ENCODE measurements around the gene ADGRD1.

ADGRD1 gene

DNA sequence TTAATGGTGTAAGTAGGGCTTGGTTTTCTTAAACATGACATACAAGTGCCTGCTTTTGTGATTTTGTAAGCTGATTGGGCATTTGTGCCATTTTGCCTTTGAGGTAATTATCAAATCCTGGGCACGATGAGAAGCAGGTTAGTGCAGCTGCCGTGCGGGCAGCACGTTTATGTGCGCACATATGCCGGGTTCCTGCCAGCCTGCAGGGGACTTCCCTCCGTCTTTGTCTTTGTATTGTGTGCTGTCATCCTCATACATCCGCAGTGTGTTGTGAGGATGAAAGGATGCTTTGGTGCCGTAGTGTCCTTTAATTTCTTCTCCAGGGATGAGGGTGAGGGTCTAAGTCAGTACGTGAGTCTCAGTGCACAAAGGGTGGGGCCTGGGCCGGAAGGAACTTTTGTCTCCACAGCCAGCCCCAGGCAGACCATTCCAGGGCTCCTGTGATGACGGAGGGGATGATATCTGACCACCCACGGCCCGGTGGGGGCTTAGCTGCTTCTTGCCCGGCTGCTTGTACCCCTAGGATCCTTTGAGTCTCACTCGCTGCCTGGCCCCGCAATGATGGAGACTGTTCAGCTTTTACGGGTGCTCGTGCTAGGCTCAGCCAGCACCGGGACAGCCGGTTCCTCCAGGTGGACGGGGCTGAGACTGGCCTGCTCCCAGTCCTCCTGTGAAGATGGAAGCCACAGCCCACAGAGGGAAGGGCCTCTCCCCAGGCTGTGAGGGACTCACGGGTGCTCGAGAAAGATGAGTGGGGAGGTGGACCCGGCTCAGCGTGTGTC lies 54.6 kb downstream of the ADGRD1 start:
- DNase-seq = no peak

GRCh38 chr12:131008913-131009270 lies 55.2 kb downstream of the ADGRD1 start:
- no peak for DNase-seq

GRCh38 chr12:131009595-131010395 lies 56.1 kb downstream of the ADGRD1 start:
- DNase-seq = no peak

- no peak for DNase-seq
Measured at GRCh38 chr12:131010396-131011131, 56.9 kb downstream of the ADGRD1 start.

- DNase-seq = no peak
Measured at GRCh38 chr12:131011165-131012079, 57.7 kb downstream of the ADGRD1 start.

- DNase-seq = no peak
Measured at GRCh38 chr12:131012279-131013069, 58.8 kb downstream of the ADGRD1 start.

- DNase-seq = no peak
Measured at GRCh38 chr12:131013118-131013517, 59.4 kb downstream of the ADGRD1 start.

DNA sequence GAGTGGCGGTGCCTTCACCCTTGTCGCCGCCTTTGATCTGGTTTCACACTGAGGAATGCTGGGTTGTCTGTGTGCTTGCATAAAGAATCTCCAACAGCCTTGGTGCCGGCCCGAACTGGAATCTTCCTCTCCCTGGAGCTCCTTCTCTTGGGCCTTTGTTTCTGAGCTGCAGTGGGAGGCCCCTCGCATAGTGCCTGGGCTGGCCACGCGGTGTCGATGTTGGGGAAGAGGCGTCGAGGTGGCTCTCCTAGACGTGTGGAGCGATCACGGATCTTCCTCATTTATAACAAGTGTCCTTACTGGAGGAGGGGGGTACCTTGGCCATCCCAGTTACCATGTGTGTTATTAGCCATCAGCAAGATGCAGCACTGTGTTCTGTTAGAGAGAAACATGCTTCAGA lies 60.6 kb downstream of the ADGRD1 start:
- no peak for DNase-seq

DNA sequence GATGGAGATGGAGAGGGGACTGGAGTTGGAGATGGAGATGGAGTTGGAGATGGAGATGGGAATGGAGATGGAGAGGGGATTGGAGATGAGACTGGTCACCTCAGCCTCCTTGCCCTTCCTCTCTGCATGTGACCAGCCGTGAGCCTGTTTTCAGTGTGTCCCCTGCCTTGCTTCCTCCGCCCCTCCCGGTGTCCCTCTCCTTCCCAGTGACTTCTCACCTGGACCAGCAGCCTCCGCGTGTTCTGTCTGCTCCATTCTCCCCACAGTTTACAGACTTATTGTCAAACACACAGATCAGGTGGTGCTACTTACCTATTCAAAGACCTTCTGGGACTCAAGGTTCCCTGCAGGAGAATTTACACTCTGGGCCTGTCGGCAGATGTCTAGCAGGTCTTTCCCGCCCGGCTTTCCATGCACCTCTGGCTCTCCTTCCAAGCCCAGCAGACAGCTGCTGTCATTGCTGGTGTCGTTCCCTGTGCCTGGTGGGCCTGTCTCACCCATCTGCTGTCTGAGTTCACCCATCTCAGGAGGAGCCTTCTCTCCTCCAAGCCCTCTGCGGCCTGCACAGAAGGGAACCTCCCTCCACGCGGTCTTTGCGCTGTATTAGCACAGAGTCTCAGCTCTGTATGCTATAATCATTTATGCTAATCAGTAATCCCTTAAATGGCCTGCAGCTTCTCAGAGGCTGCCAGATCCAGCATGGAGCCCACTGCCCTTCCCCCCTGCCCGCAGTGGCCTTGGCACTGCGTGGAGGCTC lies 62.1 kb downstream of the ADGRD1 start:
- no peak for DNase-seq

GRCh38 chr12:131017477-131017991 lies 63.8 kb downstream of the ADGRD1 start:
- DNase-seq = no peak

DNA sequence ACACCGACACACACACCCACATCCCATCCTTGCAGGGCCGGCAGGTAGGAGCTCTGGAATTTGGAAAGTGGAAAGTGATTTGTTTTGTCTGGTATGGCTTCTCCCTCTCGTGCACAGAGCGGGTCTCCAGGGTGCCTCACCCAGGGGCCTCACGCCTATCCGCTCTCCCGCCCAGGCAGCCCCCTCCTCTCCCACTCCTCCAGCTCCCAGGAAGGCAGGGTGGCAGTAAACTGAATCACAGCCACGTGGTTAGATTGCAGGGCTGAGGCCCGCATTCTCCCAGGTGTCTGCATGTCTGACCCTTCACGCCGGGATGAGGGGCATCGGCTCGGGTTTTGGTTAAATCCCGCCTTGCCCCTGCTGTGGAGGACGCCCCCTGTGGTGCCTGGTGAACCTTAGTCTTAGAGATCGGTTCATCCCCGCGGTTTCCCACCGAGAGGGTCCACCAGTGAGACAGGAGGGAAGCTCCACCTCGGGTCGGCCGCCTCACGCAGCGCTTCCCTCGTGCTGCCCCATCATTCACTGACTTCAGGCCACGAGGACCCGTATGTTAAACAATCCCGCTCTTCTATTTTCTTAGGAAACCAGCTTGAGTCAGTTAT lies 64.4 kb downstream of the ADGRD1 start:
- DNase-seq = no peak

- no peak for DNase-seq
Measured at GRCh38 chr12:131018808-131019397, 65.2 kb downstream of the ADGRD1 start.

DNA sequence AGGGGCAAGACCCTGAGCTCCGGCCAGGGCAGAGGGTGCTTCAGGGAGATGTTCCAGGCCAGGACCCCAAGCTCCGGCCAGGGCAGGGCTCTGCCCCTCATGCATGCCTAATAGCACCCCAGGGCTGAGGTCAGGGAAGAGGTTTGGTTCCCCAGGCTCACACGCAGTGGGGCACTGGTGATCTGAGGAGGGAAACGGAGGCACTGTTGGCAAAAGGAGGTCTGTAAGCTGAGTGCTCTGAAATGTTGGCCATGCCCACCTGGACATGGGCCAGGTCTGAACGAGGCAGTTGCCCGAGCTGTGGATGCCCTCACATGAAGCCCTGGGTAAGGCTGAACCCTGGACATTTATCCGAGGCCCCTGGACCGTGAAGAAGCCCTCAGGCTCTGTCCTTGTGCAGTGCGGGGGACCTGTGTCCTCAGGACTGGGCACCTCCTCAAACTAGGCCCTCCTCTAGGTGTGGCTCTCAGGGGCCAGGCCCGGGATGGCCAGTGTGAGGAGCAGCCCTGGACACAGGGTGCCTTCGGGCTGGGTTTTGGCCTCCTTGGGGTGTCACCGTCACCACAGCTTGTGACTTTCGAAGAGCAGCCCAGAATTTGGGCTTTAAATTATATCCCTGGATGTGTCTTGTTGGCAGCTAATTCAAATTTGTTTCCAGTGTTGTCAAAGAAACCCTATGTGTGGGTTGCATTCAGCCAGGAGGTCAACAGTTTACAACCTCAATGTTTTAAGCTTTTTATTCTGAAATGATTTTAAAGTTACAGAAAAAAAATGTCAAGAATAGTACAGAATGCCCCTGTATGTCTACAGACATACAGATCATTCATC lies 66.8 kb downstream of the ADGRD1 start:
- no peak for DNase-seq

DNA sequence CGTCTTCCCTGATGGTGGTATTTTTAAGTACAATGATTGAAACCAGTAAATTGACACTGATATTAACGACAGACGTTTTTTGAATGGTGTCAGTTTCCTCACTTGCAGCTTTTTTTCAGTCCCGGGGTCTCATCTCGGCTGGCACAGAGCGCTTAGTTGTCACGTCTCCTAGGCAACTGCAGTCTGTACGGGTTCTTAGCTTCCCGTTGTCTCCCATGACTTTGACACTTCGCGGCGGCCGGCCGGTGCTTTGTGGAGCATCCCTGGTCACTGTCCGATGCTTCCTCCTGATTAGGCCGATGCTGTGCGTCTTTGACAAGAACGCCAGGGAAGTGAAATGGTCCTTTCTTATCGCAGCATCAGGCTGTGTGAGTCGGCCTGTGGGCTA lies 67.4 kb downstream of the ADGRD1 start:
- no peak for DNase-seq

DNA sequence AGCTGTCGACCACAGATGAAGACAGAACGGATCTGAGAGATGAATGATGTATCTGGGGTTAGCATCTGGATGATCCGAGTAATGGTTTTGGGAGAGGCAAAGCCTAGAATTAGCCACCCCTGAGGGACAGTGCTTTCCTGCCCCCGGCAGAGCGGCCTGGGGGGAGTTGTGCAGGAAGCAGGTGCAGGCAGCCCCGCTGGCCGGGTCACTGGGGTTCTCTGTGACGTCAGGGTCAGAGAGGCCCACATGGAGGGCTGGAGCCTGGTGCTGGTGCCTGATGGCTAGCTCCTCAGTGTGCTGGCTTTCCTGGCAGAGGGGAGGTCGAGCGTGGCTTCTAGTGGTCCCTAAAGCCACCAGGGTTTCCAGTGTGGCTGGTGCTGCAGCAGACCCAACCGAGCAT lies 70.3 kb downstream of the ADGRD1 start:
- DNase-seq = no peak

DNA sequence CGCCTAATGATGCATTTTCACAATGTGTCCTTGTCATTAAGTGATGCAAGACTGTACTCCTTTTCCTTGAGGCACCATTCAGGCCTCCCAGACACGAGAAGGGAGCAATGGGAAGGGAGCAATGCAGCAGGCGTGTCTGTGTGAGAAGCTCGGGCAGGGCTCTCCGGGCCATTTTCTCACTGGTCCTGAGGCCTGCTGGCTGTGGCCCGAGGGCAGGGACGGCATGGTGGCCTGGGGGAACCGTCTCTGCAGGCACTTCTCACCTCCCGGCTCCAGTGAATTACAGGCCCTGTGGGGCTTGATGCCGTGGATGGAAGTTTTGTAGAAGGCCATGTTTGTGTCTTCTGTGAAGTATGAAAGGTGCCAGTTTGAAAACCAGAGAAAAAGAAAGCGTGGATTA lies 71.0 kb downstream of the ADGRD1 start:
- DNase-seq = no peak

GRCh38 chr12:131025234-131025633 lies 71.5 kb downstream of the ADGRD1 start:
- DNase-seq = no peak

DNA sequence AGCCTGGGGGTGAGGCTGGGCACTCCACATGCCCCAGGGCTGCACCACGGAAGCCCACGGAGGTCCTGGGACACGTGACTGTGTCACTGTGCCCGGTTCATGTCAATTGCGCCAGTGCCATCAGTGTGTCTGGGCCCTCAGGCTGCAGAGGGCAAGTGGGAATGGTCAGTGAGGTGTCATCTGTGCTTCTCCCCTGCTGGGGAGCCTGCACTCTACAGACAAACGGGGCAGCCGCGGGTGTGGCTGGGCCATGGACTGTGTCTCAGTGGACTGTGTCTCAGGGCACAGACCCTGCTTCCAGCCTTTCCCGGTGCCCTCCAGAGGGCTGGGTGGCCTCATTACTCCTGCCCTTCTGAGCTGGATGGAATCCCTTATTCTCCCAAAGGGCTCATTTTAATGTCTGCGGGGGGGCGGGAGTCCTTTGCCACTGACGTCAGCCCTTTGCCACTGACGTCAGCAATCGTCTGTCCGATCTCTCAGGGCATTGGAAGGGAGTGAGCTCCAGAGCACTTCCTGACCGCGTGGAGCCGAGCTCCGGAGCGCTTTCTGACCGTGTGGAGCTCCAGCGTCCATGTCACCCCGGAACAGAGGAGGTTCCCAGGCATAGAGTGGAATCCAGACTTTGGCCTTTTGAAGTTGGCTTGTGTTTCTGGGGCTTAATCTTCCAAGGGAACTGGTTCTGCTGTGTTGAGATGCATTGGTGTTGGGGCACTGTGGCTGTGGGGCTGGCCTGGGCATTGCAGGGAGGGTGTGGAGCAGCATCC lies 72.4 kb downstream of the ADGRD1 start:
- DNase-seq = no peak

Measured in bone marrow (tissue), 2 donors.